Fibroblast of mammary gland (primary cell): ENCODE results near the gene ANGPTL4.

Experiments
- DNase-seq: peaks from one replicate; pipeline ENCODE4 v3.0.0-alpha.2; 2010; ENCODE audit warnings: low read depth
- H3K4me3 ChIP-seq: 2 replicates; pipeline ENCODE4 v1.5.1; 2011; ENCODE audit warnings: low read depth, mild to moderate bottlenecking, low read length, moderate library complexity; ENCODE audit not compliant: control insufficient read depth
- CTCF ChIP-seq: conservative IDR thresholded peaks from 2 replicates; pipeline ENCODE4 v1.5.1; 2011; ENCODE audit warnings: low read depth, low read length, inconsistent platforms; ENCODE audit not compliant: control insufficient read depth, insufficient read depth

The ANGPTL4 gene

GRCh38 chr19:8357007-8357521 lies 6.9 kb upstream of the ANGPTL4 start:
- no peak for TF ChIP-seq CTCF
- H3K4me3 ChIP-seq, result no peak overlapping the region
- no peak for DNase-seq

GRCh38 chr19:8358948-8359347 lies 5.0 kb upstream of the ANGPTL4 start:
- no peak overlapping the region for H3K4me3 ChIP-seq
- TF ChIP-seq CTCF, result no peak
- DNase-seq, result no peak

- TF ChIP-seq CTCF, result no peak
- no peak for DNase-seq
- H3K4me3 ChIP-seq, result no peak overlapping the region
These were observed 3.8 kb upstream of the ANGPTL4 start for GRCh38 chr19:8360196-8360595.

GRCh38 chr19:8361921-8362793 lies 1.8 kb upstream of the ANGPTL4 start:
- TF ChIP-seq CTCF, result no peak
- DNase-seq, result peak; percentile 99
- H3K4me3 ChIP-seq, result no peak overlapping the region

- no peak for DNase-seq
- peak overlapping the region; percentile 26 for H3K4me3 ChIP-seq
- no peak for TF ChIP-seq CTCF
These were observed 2.2 kb downstream of the ANGPTL4 start for GRCh38 chr19:8366121-8366581.

- TF ChIP-seq CTCF, result no peak
- peak; percentile 64 for DNase-seq
- peak overlapping the region; percentile 23 for H3K4me3 ChIP-seq
These were observed 3.0 kb downstream of the ANGPTL4 start for GRCh38 chr19:8366961-8367326.
